ENCODE data around the gene NHS.

GRCh38 chrX:17633546-17633945, 258.5 kb downstream of the NHS start:
- TF ChIP-seq SIN3A (IDR thresholded peaks at IDR 0.05; ENCODE audit: borderline replicate concordance, insufficient read depth, low read length) (no peak), POLR2AphosphoS5 (IDR thresholded peaks at IDR 0.05; ENCODE audit: low read depth, low read length) (no peak), TAF1 (IDR thresholded peaks at IDR 0.05; ENCODE audit: borderline replicate concordance, insufficient read depth, low read length) (no peak)

Data from PFSK-1 (cell line).